Kidney (tissue), 14 donors: ENCODE data around the gene RNF40. TPM values are rescaled to one million over a fixed set of nuclear protein-coding genes. Genes with fewer than 3 reads are reported as not detected.

Experiments used
- DNase-seq, 5 donors: peaks; one replicate each; pipeline ENCODE4 v3.0.0-alpha.2; 2013 to 2020
- FAIRE-seq: peaks from 2 replicates; lab custom pipeline; 2012; peaks lifted over from hg19 to GRCh38; lab: Jason Lieb, UNC
- H3K27ac ChIP-seq, 2 donors: one replicate each; pipeline ENCODE4 v1.7.0; 2013; ENCODE audit warnings: low read depth in 2 of 2, low read length in 2 of 2, inconsistent platforms in 1 of 2
- H3K27me3 ChIP-seq: one replicate; pipeline ENCODE4 v1.7.1; 2013; ENCODE audit warnings: low read length, inconsistent platforms; ENCODE audit not compliant: control insufficient read depth, insufficient read depth
- H3K36me3 ChIP-seq, 3 donors: one replicate each; pipeline versions ENCODE4 v1.7.0 to v1.7.1; 2013; ENCODE audit warnings: low read length in 3 of 3, control low read depth in 1 of 3, inconsistent platforms in 1 of 3; ENCODE audit not compliant: insufficient read depth in 3 of 3, control insufficient read depth in 2 of 3
- H3K4me1 ChIP-seq, 3 donors: one replicate each; pipeline versions ENCODE4 v1.7.0 to v1.7.1; 2013; ENCODE audit warnings: low read length in 3 of 3, inconsistent platforms in 1 of 3, low read depth in 1 of 3; ENCODE audit not compliant: control insufficient read depth in 2 of 3, insufficient read depth in 2 of 3
- H3K4me3 ChIP-seq, 3 donors: one replicate each; pipeline versions ENCODE4 v1.7.0 to v1.8.1; 2013; ENCODE audit warnings: low read length in 3 of 3, control low read depth in 1 of 3, inconsistent platforms in 1 of 3
- H3K9ac ChIP-seq, 3 donors: one replicate each; pipeline versions ENCODE4 v1.7.0 to v1.7.1; 2013; ENCODE audit warnings: low read length in 3 of 3, control low read depth in 1 of 3, inconsistent platforms in 1 of 3
- H3K9me3 ChIP-seq, 3 donors: one replicate each; pipeline versions ENCODE4 v1.7.0 to v1.7.1; 2013; ENCODE audit warnings: low read length in 3 of 3, control low read depth in 1 of 3, inconsistent platforms in 1 of 3; ENCODE audit not compliant: control insufficient read depth in 2 of 3, insufficient read depth in 1 of 3
- intact Hi-C: fragments of 100-400 bp; cut with DNase I; formaldehyde crosslinking; loops from one replicate; pipeline ENCODE4 v1.11.1; 2022
- polyA plus RNA-seq: library from polyadenylated mRNA; stranded (reverse); fragments of 350-450 nt; fragmentation: Illumina TruSeq; extraction: RNeasy Lipid Tissue Mini Kit (QIAGEN cat#74804); gene quantifications from one replicate; pipeline ENCODE4 v1.2.3, GENCODE V29; 2014; ENCODE audit warnings: low read depth, low replicate concordance; ENCODE audit not compliant: insufficient read depth
- total RNA-seq: library from RNA; stranded (reverse); fragmentation: NEBNext Ultra II Directional; extraction: Animal tissue kit (Norgen Biotek cat#: 25700); gene quantifications from one replicate; pipeline ENCODE4 v1.2.1, GENCODE V29; 2021
- TF ChIP-seq, protein P1 (sequence below): IDR thresholded peaks from 3 replicates; pipeline ENCODE4 v1.5.1; 2012; ENCODE audit warnings: mild to moderate bottlenecking, moderate library complexity, borderline replicate concordance; ENCODE audit not compliant: insufficient read depth; ENCODE audit errors: extremely low read depth
- donor health status: control.
- donor health status: control.
- donor health status: control.
- donor health status: control.
- donor health status: control.
- donor health status: DM: yes; HTN: yes; CAD: no.
- donor health status: Normal renal cell carcinoma (clear cell type).

Gene RNF40
- total and polyA plus RNA-seq, 2 donors from 2014 or later = 74.3 to 109 TPM

DNA sequence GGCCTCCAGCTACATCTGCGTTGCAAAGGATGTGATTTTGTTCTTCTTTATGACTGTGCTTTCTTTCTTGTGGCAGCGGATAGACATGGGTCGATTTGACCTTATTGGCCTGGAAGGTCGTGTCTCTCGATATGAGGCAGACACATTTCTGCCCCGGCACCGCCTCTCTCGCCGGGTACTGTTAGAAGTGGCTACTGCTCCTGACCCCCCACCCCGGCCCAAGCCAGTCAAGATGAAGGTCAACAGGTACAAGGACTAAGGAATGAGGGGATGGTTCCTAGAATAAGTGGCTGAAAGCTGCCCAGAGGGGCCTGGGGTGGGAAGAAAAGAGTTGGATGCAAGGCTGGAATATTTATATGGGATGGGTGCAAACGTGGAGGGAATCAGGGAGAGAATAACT, 42.0 kb upstream of the RNF40 start:
- no peak overlapping the region for H3K27ac ChIP-seq
- no peaks in the 10 kb centered on the region for H3K4me1 ChIP-seq
- intact Hi-C loops = no loop called here
- FAIRE-seq = no peak
- H3K9ac ChIP-seq = no peak overlapping the region
- H3K27me3 ChIP-seq = no peaks in the 10 kb centered on the region
- H3K9me3 ChIP-seq = no peaks in the 10 kb centered on the region
- no peak overlapping the region for H3K4me3 ChIP-seq
- H3K36me3 ChIP-seq = peaks cover 8 to 79% (median 59%) of the 10 kb centered on the region in 3 donors
- peak in 1 of 5 donors; percentile 48 for DNase-seq
- TF ChIP-seq, protein P1, sequence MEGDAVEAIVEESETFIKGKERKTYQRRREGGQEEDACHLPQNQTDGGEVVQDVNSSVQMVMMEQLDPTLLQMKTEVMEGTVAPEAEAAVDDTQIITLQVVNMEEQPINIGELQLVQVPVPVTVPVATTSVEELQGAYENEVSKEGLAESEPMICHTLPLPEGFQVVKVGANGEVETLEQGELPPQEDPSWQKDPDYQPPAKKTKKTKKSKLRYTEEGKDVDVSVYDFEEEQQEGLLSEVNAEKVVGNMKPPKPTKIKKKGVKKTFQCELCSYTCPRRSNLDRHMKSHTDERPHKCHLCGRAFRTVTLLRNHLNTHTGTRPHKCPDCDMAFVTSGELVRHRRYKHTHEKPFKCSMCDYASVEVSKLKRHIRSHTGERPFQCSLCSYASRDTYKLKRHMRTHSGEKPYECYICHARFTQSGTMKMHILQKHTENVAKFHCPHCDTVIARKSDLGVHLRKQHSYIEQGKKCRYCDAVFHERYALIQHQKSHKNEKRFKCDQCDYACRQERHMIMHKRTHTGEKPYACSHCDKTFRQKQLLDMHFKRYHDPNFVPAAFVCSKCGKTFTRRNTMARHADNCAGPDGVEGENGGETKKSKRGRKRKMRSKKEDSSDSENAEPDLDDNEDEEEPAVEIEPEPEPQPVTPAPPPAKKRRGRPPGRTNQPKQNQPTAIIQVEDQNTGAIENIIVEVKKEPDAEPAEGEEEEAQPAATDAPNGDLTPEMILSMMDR = no peak

DNA sequence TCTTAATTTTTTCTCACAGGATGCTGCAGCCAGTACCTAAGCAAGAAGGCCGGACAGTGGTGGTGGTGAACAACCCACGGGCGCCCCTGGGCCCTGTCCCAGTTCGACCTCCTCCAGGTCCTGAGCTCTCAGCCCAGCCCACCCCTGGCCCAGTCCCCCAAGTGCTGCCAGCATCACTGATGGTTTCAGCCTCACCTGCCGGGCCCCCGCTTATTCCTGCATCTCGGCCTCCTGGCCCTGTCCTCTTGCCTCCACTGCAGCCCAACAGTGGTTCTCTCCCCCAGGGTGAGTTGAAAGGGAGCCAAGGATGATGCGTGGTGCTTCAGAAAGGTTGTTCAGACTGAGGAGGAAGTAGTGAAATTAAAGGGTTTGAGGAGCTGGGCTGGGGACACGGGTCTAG, 41.4 kb upstream of the RNF40 start:
- DNase-seq = peak in 1 of 5 donors; percentile 53
- Histone ChIP-seq H3K9ac (no peak overlapping the region), H3K27ac (no peak overlapping the region), H3K27me3 (no peaks in the 10 kb centered on the region), H3K4me3 (no peak overlapping the region), H3K9me3 (no peaks in the 10 kb centered on the region), H3K36me3 (peaks cover 8 to 81% (median 60%) of the 10 kb centered on the region in 3 donors), H3K4me1 (no peaks in the 10 kb centered on the region)
- intact Hi-C loops = no loop called here
- TF ChIP-seq, protein P1 = no peak
- no peak for FAIRE-seq

DNA sequence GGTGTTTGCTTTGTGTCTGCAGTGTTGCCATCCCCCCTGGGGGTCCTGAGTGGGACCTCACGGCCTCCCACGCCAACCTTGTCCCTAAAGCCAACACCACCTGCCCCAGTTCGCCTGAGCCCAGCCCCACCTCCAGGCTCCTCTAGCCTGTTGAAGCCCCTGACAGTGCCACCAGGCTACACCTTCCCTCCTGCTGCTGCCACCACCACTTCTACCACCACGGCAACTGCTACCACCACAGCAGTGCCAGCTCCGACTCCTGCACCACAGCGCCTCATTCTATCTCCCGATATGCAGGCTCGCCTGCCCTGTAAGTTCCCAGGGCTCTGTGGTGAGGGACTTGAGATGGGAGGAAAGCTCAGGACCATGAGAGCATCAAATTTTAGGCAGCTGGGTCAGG, 41.0 kb upstream of the RNF40 start:
- no peak overlapping the region for H3K27ac ChIP-seq
- DNase-seq (peak in 1 of 5 donors; percentile 62), FAIRE-seq (no peak)
- peaks cover 0 to 1% (median 0%) of the 10 kb centered on the region in 3 donors for H3K4me1 ChIP-seq
- no peaks in the 10 kb centered on the region for H3K27me3 ChIP-seq
- H3K36me3 ChIP-seq = peaks cover 8 to 76% (median 55%) of the 10 kb centered on the region in 3 donors
- no peak overlapping the region for H3K9ac ChIP-seq
- H3K9me3 ChIP-seq = no peaks in the 10 kb centered on the region
- no peak overlapping the region for H3K4me3 ChIP-seq
- intact Hi-C loops = no loop called here
- TF ChIP-seq, protein P1 = no peak

DNA sequence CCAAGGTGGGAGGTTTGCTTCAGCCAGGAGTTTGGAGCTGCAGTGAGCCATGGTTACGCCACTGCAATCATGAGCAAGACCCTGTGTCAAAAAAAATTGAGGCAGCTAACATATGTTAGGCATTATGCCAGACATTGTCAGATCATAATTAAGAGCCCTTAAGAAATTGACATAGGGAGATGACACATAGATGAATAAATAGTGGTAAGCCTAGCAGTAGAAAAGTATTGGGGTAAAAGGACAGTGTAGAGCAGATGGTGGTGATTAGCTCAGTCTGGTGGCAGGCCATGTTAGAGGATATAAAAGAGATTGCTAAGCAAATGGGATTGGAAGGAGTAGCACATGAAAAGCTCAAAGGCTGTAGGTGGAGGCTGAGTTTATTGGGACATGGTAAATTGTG, 40.5 kb upstream of the RNF40 start:
- H3K4me1 ChIP-seq = peaks cover 0 to 2% (median 0%) of the 10 kb centered on the region in 3 donors
- FAIRE-seq (no peak), DNase-seq (no peak)
- H3K4me3 ChIP-seq = no peak overlapping the region
- no peaks in the 10 kb centered on the region for H3K27me3 ChIP-seq
- TF ChIP-seq, protein P1 = no peak
- intact Hi-C loops = no loop called here
- no peak overlapping the region for H3K27ac ChIP-seq
- no peak overlapping the region for H3K9ac ChIP-seq
- H3K9me3 ChIP-seq = no peaks in the 10 kb centered on the region
- peaks cover 8 to 72% (median 51%) of the 10 kb centered on the region in 3 donors for H3K36me3 ChIP-seq
